B cell (primary cell): ENCODE measurements around the gene PDE11A. TPM values are rescaled to one million over a fixed set of nuclear protein-coding genes. Genes with fewer than 3 reads are reported as not detected.

Source experiments
- ATAC-seq: fragments of 200-7000 bp; cut with Tn5 transposase; one replicate; pipeline ENCODE4 v1.10.0; 2021; ENCODE audit warnings: low read depth, mild to moderate bottlenecking, moderate number of reproducible peaks, moderate library complexity
- CTCF ChIA-PET: fragments of 350-600 bp; sonication (Branson Sonifier 250); formaldehyde crosslinking; loops from one replicate; lab custom pipeline; 2021; ENCODE audit warnings: antibody characterized with exemption, inconsistent platforms; lab: Charles Lee
- POLR2A ChIA-PET: fragments of 350-600 bp; sonication (Branson Sonifier 250); formaldehyde crosslinking; loops from one replicate; lab custom pipeline; 2021; ENCODE audit warnings: antibody characterized with exemption; lab: Charles Lee
- DNase-seq: peaks from one replicate; pipeline ENCODE4 v3.0.0; 2013
- H2AFZ ChIP-seq: 2 replicates; pipeline ENCODE4 v1.6.1; 2012; ENCODE audit warnings: mild to moderate bottlenecking, low read depth, low read length; ENCODE audit not compliant: insufficient read depth, poor library complexity, severe bottlenecking
- H3K27ac ChIP-seq, 2 donors: 1 replicate in 1 of 2; 2 replicates in 1 of 2; pipeline ENCODE4 v1.5.1; 2012 to 2013; ENCODE audit warnings: low read length in 2 of 2, mild to moderate bottlenecking in 2 of 2, moderate library complexity in 1 of 2
- H3K27me3 ChIP-seq, 4 experiments: fragments of 200-600 bp in 1 of 4; sonication (generic) in 1 of 4; replicated peaks in 1 of 4; 1 replicate in 2 of 4; 2 replicates in 2 of 4; pipeline versions ENCODE4 v1.6.1 to v1.7.0; 2013 to 2016; ENCODE audit warnings: low read length in 3 of 4, mild to moderate bottlenecking in 2 of 4, mixed read lengths in 1 of 4, moderate library complexity in 1 of 4; ENCODE audit not compliant: insufficient read depth in 4 of 4, control insufficient read depth in 3 of 4; ENCODE audit errors: control extremely low read depth in 1 of 4
- H3K36me3 ChIP-seq, 2 experiments: replicated peaks in 1 of 2; 1 replicate in 1 of 2; 2 replicates in 1 of 2; pipeline versions ENCODE4 v1.6.1 to v1.7.1; 2013; ENCODE audit warnings: low read length in 1 of 2; ENCODE audit not compliant: insufficient read depth in 2 of 2, control insufficient read depth in 1 of 2; ENCODE audit errors: control extremely low read depth in 1 of 2, extremely low read depth in 1 of 2
- H3K4me1 ChIP-seq, 2 donors: fragments of 200-600 bp in 1 of 2; sonication (generic) in 1 of 2; 1 replicate in 1 of 2; 2 replicates in 1 of 2; pipeline versions ENCODE4 v1.5.1 to v1.6.1; 2013 to 2017; ENCODE audit warnings: low read length in 2 of 2; ENCODE audit not compliant: control insufficient read depth in 2 of 2, insufficient read depth in 2 of 2
- H3K4me2 ChIP-seq: replicated peaks from 2 replicates; pipeline ENCODE3; 2012; ENCODE audit warnings: mild to moderate bottlenecking, low read depth, low read length; ENCODE audit not compliant: poor library complexity, severe bottlenecking
- H3K4me3 ChIP-seq, 5 experiments: fragments of 200-600 bp in 1 of 5; sonication (generic) in 1 of 5; 1 replicate in 3 of 5; 2 replicates in 2 of 5; pipeline versions ENCODE4 v1.5.1 to v1.7.0; 2011 to 2016; ENCODE audit warnings: low read length in 4 of 5, mild to moderate bottlenecking in 4 of 5, low read depth in 2 of 5, control low read depth in 1 of 5, moderate library complexity in 1 of 5; ENCODE audit not compliant: insufficient read depth in 1 of 5; ENCODE audit errors: control extremely low read depth in 1 of 5, extremely low read depth in 1 of 5
- H3K79me2 ChIP-seq: fragments of 200-600 bp; sonication (generic); one replicate; pipeline ENCODE4 v1.6.0; 2016; ENCODE audit warnings: low read length; ENCODE audit not compliant: control insufficient read depth, insufficient read depth
- H3K9ac ChIP-seq: fragments of 200-600 bp; sonication (generic); 2 replicates; pipeline ENCODE4 v1.6.1; 2017; ENCODE audit warnings: mild to moderate bottlenecking, low read length, moderate library complexity
- H3K9me3 ChIP-seq, 3 donors: one replicate each; pipeline versions ENCODE4 v1.6.1 to v1.7.1; 2013; ENCODE audit warnings: low read length in 2 of 3; ENCODE audit not compliant: control insufficient read depth in 2 of 3, insufficient read depth in 1 of 3; ENCODE audit errors: control extremely low read depth in 1 of 3
- H4K20me1 ChIP-seq: 2 replicates; pipeline ENCODE4 v1.6.0; 2012; ENCODE audit warnings: mild to moderate bottlenecking, low read length; ENCODE audit not compliant: insufficient read depth, control insufficient read depth, poor library complexity, severe bottlenecking
- H3K27ac Mint-ChIP-seq: one replicate; pipeline ENCODE4 v1.8.0; 2021; ENCODE audit warnings: mixed read lengths
- H3K27me3 Mint-ChIP-seq: one replicate; pipeline ENCODE4 v1.8.0; 2021; ENCODE audit warnings: mixed read lengths
- H3K4me1 Mint-ChIP-seq: one replicate; pipeline ENCODE4 v1.8.0; 2021; ENCODE audit warnings: mixed read lengths
- H3K4me3 Mint-ChIP-seq: one replicate; pipeline ENCODE4 v1.8.0; 2021; ENCODE audit warnings: mixed read lengths
- H3K9me3 Mint-ChIP-seq: one replicate; pipeline ENCODE4 v1.8.0; 2022; ENCODE audit warnings: mixed read lengths; ENCODE audit not compliant: insufficient read depth
- CTCF ChIP-seq: fragments of 200-600 bp; IDR thresholded peaks from one replicate; pipeline ENCODE4 v1.8.0; 2022; ENCODE audit warnings: antibody characterized with exemption, mild to moderate bottlenecking
- EZH2 ChIP-seq: IDR thresholded peaks from 2 replicates; pipeline ENCODE4 v1.6.1; 2012; ENCODE audit warnings: borderline replicate concordance, low read depth, mild to moderate bottlenecking, moderate library complexity, low read length; ENCODE audit not compliant: insufficient read depth, poor library complexity, severe bottlenecking
- WGBS: methylation state at CpG from one replicate; pipeline ENCODE4 v1.1.5; 2013; ENCODE audit warnings: missing lambda C conversion rate; ENCODE audit not compliant: insufficient coverage; 5-methylcytosine and 5-hydroxymethylcytosine counted together
- intact Hi-C: fragments of 100-400 bp; cut with micrococcal nuclease; formaldehyde crosslinking; loops from one replicate; pipeline ENCODE4 v1.10.0; 2022
- polyA plus RNA-seq: library from polyadenylated mRNA; depleted of rRNA; stranded (reverse); fragments of >200 nt; gene quantifications from 2 replicates; pipeline ENCODE4 v1.2.3, GENCODE V29; 2012
- total RNA-seq, 2 donors: library from RNA; stranded (reverse); fragments of 120-200 nt in 1 of 2; gene quantifications; 1 replicate in 1 of 2; 2 replicates in 1 of 2; pipeline versions ENCODE4 v1.2.3 to v1.2.4, GENCODE V29; 2013 to 2022

The PDE11A gene
- total and polyA plus RNA-seq, 2 donors (not counting 1 experiment from before 2014, with no cell fraction given), result 0.25 TPM; not detected in 1

DNA sequence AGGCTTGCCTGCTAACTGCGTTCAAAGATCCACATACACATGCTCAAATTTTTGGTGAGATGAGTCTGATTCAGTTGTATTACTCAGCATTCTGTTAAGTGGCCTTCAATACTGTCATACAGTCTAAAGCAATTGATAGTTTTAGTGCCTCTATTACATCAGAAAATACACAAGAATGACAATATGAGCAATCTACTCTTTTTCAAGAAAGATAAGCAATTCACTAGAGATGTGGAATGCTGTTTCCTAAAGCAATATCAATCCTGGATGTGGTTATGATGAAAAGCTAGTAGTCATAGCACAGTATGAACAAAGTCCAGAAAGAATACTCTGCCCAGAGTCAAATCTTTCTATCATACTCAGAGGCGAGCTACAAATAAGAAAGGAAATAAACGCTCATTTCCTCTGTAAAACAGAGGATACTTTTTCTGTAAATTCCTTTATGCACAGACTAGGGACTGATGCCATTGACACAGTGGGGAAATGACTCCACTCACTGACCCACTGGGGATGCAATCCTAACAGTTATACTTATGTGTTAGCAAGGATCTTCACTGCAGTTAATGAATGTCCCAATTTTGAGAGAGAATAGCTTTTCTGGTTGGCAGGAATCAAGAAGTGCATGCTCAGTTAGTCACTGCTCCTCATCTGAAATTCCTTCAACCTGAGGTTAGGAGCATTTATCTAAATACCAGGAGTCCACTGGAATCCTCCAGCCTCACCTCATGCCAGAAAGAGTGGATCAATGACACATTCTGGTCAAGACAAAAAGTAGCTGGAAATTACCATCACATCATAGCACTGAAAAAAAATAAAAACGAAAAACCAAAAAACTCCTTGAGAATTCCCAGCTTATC lies 83.3 kb downstream of the PDE11A start:
- DNase-seq (no peak), ATAC-seq (no peak)
- Mint-ChIP-seq H3K9me3 (no peaks in the 10 kb centered on the region), H3K4me1 (no peaks in the 10 kb centered on the region), H3K4me3 (no peak overlapping the region), H3K27me3 (peaks cover 6% of the 10 kb centered on the region), H3K27ac (no peak overlapping the region)
- Histone ChIP-seq H4K20me1 (no peaks in the 10 kb centered on the region), H3K27ac (no peak overlapping the region), H3K9ac (no peak overlapping the region), H3K27me3 (no peaks in the 10 kb centered on the region), H3K79me2 (no peaks in the 10 kb centered on the region), H2AFZ (no peak overlapping the region), H3K4me2 (no peak overlapping the region), H3K36me3 (no peaks in the 10 kb centered on the region), H3K9me3 (no peaks in the 10 kb centered on the region), H3K4me1 (no peaks in the 10 kb centered on the region), H3K4me3 (no peak overlapping the region)
- ChIA-PET POLR2A (no interaction called here), CTCF (interaction anchor here (1.3 kb wide), 1 partner anchor 1760 kb away, joined by 3 read pairs; no protein-coding TSS in a partner anchor)
- WGBS, result no CpG with 5 or more reads among the region's 4 CpGs
- TF ChIP-seq CTCF (no peak), EZH2 (no peak)
- intact Hi-C loops, result no loop called here

- Histone ChIP-seq H3K27me3 (no peaks in the 10 kb centered on the region), H3K79me2 (no peaks in the 10 kb centered on the region), H3K9ac (no peak overlapping the region), H3K36me3 (no peaks in the 10 kb centered on the region), H3K4me3 (no peak overlapping the region), H3K4me2 (no peak overlapping the region), H3K27ac (no peak overlapping the region), H3K4me1 (no peaks in the 10 kb centered on the region), H3K9me3 (no peaks in the 10 kb centered on the region), H2AFZ (no peak overlapping the region), H4K20me1 (no peaks in the 10 kb centered on the region)
- POLR2A ChIA-PET, result no interaction called here
- Mint-ChIP-seq H3K27ac (no peak overlapping the region), H3K27me3 (peaks cover 6% of the 10 kb centered on the region), H3K4me1 (no peaks in the 10 kb centered on the region), H3K4me3 (no peak overlapping the region), H3K9me3 (no peaks in the 10 kb centered on the region)
- WGBS, result no CpG with 5 or more reads among the region's 1 CpG
- TF ChIP-seq CTCF (no peak), EZH2 (no peak)
- ATAC-seq (no peak), DNase-seq (no peak)
- CTCF ChIA-PET, result interaction anchor here (2.1 kb wide), 1 partner anchor 8 kb away, joined by 6 read pairs; no protein-coding TSS in a partner anchor
- intact Hi-C loops, result no loop called here
These were observed 87.8 kb downstream of the PDE11A start for GRCh38 chr2:177984749-177985148.
